Subcutaneous preadipocyte (primary cell): ENCODE results near the gene ICAM3. TPM values are rescaled to one million over a fixed set of nuclear protein-coding genes. Genes with fewer than 3 reads are reported as not detected.

Experiments used
- small RNA-seq: library from RNA; depleted of rRNA; stranded (forward); fragments of <200 nt; gene quantifications from one replicate; pipeline ENCODE3, GENCODE V24; 2012
- total RNA-seq: library from RNA; depleted of rRNA; stranded (reverse); fragments of >200 nt; gene quantifications from 2 replicates; pipeline ENCODE4 v1.2.3, GENCODE V29; 2012

Gene ICAM3, protein sequence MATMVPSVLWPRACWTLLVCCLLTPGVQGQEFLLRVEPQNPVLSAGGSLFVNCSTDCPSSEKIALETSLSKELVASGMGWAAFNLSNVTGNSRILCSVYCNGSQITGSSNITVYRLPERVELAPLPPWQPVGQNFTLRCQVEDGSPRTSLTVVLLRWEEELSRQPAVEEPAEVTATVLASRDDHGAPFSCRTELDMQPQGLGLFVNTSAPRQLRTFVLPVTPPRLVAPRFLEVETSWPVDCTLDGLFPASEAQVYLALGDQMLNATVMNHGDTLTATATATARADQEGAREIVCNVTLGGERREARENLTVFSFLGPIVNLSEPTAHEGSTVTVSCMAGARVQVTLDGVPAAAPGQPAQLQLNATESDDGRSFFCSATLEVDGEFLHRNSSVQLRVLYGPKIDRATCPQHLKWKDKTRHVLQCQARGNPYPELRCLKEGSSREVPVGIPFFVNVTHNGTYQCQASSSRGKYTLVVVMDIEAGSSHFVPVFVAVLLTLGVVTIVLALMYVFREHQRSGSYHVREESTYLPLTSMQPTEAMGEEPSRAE
- total RNA-seq: 8.4 and 11.4 TPM in 2 replicates

GRCh38 chr19:10339380-10339960 lies at the start of gene ICAM3:
Gene ICAM3 (minus strand): TSS chr19:10339624. CDS start chr19:10339614, 10 bp downstream.

GRCh38 chr19:10380313-10381102 lies 41.1 kb upstream of the ICAM3 start, which contains the start of gene TYK2:
Gene TYK2 (minus strand): TSS chr19:10380572. CDS start chr19:10378406, 2,166 bp downstream.

GRCh38 chr19:10332965-10333757 lies 6.3 kb downstream of the ICAM3 start, which contains the start of gene RAVER1:
Gene RAVER1 (minus strand): TSS chr19:10333529. CDS start chr19:10333507, 22 bp downstream.

DNA sequence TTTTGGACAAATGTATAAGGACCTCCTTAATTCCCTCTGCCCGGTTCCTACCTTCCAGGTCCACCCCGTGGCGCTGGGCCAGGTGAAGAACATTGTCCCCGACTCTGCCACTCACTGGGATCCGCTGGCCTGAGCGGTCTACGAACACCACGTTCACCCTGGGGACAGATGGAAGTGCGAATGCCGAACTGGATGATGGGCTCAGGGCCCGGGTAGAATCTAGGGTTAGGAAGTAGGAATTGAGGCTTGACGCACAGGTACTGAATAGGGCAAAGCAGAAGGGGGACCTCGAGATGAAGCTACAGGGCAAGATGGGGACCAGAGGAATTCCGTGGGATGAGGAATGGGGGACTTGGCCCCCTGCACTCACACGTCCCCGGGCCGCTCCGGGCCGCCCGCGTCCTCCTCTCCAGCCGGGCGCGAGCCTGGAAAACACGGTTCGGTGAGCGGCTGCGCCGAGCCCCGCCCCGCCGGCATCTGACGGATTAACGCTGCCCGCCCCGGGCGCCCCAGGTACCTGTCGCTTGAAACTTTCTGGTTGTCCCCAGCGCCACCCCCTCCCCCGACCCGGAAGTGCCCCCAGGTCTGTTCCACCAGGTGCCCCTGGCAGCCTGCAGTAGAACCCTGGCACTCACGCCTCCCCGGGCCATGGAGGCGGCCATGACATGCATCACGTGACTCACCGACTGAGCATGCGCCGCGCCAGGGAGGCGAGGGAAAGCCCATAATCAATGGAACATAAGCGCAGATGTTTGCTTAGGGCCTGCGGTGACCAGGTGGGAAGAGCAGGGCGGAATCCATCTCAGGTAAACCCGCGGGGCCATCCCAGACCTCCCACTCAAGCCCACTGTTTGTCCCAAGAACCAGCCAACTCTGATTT lies 23.8 kb downstream of the ICAM3 start, which contains the start of gene FDX2:
TSS of gene FDX2 (minus strand) at position 681 of the 880 bp plus-strand sequence. CDS start at position 662, 19 bp downstream.

GRCh38 chr19:10309423-10309822 lies 30.0 kb downstream of the ICAM3 start, which contains the start of gene ZGLP1:
Gene ZGLP1 (minus strand): TSS chr19:10309815.

DNA sequence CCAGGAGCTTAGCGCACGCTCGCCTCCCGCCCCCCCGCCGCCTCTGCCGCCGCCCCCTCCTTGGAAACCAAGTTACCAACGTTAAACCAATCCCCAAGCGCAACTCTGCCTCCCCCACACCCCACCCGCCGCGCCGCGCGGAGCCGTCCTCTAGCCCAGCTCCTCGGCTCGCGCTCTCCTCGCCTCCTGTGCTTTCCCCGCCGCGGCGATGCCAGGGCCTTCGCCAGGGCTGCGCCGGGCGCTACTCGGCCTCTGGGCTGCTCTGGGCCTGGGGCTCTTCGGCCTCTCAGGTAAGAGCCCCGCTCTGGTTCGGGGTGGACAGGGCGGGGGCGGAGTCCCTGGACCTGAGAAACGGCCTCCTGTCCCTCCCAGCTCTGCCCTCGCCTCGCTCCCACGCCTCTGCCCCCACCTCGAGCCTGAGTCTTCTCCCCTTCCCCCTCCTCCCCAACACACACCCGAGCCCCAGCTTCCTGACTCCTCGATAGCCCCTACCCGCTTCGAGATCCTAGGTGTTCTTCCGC lies 49.5 kb downstream of the ICAM3 start, which contains the start of gene ICAM5:
TSS of gene ICAM5 (plus strand) at position 117 of the 521 bp plus-strand sequence. CDS start at position 209, 92 bp downstream.

DNA sequence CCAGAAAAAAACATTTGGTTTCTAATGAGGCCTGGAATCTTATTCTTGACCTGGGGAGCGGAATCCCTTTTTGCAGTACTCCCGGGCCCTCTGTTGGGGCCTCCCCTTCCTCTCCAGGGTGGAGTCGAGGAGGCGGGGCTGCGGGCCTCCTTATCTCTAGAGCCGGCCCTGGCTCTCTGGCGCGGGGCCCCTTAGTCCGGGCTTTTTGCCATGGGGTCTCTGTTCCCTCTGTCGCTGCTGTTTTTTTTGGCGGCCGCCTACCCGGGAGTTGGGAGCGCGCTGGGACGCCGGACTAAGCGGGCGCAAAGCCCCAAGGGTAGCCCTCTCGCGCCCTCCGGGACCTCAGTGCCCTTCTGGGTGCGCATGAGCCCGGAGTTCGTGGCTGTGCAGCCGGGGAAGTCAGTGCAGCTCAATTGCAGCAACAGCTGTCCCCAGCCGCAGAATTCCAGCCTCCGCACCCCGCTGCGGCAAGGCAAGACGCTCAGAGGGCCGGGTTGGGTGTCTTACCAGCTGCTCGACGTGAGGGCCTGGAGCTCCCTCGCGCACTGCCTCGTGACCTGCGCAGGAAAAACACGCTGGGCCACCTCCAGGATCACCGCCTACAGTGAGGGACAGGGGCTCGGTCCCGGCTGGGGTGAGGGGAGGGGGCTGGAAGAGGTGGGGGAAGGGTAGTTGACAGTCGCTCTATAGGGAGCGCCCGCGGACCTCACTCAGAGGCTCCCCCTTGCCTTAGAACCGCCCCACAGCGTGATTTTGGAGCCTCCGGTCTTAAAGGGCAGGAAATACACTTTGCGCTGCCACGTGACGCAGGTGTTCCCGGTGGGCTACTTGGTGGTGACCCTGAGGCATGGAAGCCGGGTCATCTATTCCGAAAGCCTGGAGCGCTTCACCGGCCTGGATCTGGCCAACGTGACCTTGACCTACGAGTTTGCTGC lies 52.4 kb downstream of the ICAM3 start, which contains the start of gene ICAM4:
TSS of gene ICAM4 (plus strand) at position 153 of the 935 bp plus-strand sequence. CDS start at position 211, 58 bp downstream.

Small RNAs within 50 kb of the gene (small RNA-seq; reads per million reads assigned to genes)
- gene AC011511.1: not detected
- not detected for gene AC011511.4

Other genes with a start within 250 kb of the ICAM3 start
- 0.37 TPM in 1 of 2 replicates, not detected in the other for gene ANGPTL6, start 236.9 kb downstream of the ICAM3 start, total RNA-seq
- gene PPAN, start 233.3 kb downstream of the ICAM3 start, total RNA-seq: 35.6 and 45.5 TPM in 2 replicates
- 2.9 and 3.5 TPM in 2 replicates for gene P2RY11, start 227.9 kb downstream of the ICAM3 start, total RNA-seq
- 237 and 313 TPM in 2 replicates for gene EIF3G, start 219.7 kb downstream of the ICAM3 start, total RNA-seq
- gene DNMT1, start 144.7 kb downstream of the ICAM3 start, total RNA-seq: 82.7 and 148 TPM in 2 replicates
- gene S1PR2, start 108.3 kb downstream of the ICAM3 start, total RNA-seq: 37.5 and 56.1 TPM in 2 replicates
- gene MRPL4, start 87.4 kb downstream of the ICAM3 start, total RNA-seq: 70.9 and 71.2 TPM in 2 replicates
- gene ICAM1, start 68.5 kb downstream of the ICAM3 start, total RNA-seq: 4.4 and 5.3 TPM in 2 replicates
- 0.39 TPM in 1 of 2 replicates, not detected in the other for gene ICAM4, start 52.7 kb downstream of the ICAM3 start, total RNA-seq
- gene ICAM5, start 49.7 kb downstream of the ICAM3 start, total RNA-seq: under 0.01 and 0.20 TPM in 2 replicates
- 0.20 and 0.37 TPM in 2 replicates for gene ZGLP1, start 29.8 kb downstream of the ICAM3 start, total RNA-seq
- 11.4 and 15.6 TPM in 2 replicates for gene FDX2, start 23.6 kb downstream of the ICAM3 start, total RNA-seq
- 6.2 and 14.1 TPM in 2 replicates for gene RAVER1, start 6.1 kb downstream of the ICAM3 start, total RNA-seq
- gene TYK2, start 40.9 kb upstream of the ICAM3 start, total RNA-seq: 63.9 and 75.5 TPM in 2 replicates
- 153 and 160 TPM in 2 replicates for gene CDC37, start 63.9 kb upstream of the ICAM3 start, total RNA-seq
- 5.1 and 6.1 TPM in 2 replicates for gene PDE4A, start 80.9 kb upstream of the ICAM3 start, total RNA-seq
- 65.4 and 67.6 TPM in 2 replicates for gene KEAP1, start 163.7 kb upstream of the ICAM3 start, total RNA-seq
- 0.20 and 0.37 TPM in 2 replicates for gene S1PR5, start 177.8 kb upstream of the ICAM3 start, total RNA-seq
- gene ATG4D, start 204.3 kb upstream of the ICAM3 start, total RNA-seq: 13.3 and 14.3 TPM in 2 replicates
- 8.8 and 10.8 TPM in 2 replicates for gene KRI1, start 226.4 kb upstream of the ICAM3 start, total RNA-seq
- 4.8 and 5.9 TPM in 2 replicates for gene CDKN2D, start 229.4 kb upstream of the ICAM3 start, total RNA-seq
- gene AP1M2, start 247.7 kb upstream of the ICAM3 start, total RNA-seq: not detected in 2 replicates